Activated CD8-positive, alpha-beta memory T cell treated with anti-CD3 and anti-CD28 coated beads for 24 hours (primary cell): ENCODE results near the gene TOX2.
A peak's percentile ranks its signal among the peaks of the same experiment; 100 is the strongest.

Experiments used
- DNase-seq: peaks from one replicate; pipeline ENCODE4 v3.0.0-alpha.2; 2020

TOX2 gene

GRCh38 chr20:43982886-43983285 is 68.2 kb downstream of the TOX2 start:
- DNase-seq = no peak

GRCh38 chr20:43983359-43983758 is 68.7 kb downstream of the TOX2 start:
- peak; percentile 75 for DNase-seq

GRCh38 chr20:43983904-43984361 is 69.3 kb downstream of the TOX2 start:
- no peak for DNase-seq

- DNase-seq = no peak
Measured at GRCh38 chr20:43984587-43984986, 69.9 kb downstream of the TOX2 start.

DNA sequence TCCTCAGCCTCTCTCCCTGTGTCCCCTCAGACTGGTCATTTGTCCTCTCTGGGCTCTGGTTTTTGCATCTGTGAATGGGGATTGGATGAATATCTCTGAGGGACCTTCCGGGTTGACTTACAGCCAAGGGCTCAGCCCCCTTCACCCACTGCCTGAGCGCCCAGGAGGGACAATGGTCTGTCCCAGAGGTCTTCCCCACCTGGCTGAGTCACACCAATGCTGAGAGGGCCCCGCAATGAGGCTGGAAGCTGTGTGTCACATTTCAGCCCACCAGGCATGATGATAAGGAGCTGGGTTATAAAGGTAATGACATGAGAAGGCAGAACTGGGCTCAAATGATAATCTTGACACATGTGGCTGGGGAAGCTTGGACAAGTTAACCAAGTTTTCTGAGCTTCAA is 70.5 kb downstream of the TOX2 start:
- DNase-seq = no peak

- DNase-seq = no peak
Measured at GRCh38 chr20:43985608-43986316, 71.1 kb downstream of the TOX2 start.

GRCh38 chr20:43987018-43987417 is 72.4 kb downstream of the TOX2 start:
- DNase-seq = no peak

- no peak for DNase-seq
Measured at GRCh38 chr20:43987531-43987930, 72.9 kb downstream of the TOX2 start.

DNA sequence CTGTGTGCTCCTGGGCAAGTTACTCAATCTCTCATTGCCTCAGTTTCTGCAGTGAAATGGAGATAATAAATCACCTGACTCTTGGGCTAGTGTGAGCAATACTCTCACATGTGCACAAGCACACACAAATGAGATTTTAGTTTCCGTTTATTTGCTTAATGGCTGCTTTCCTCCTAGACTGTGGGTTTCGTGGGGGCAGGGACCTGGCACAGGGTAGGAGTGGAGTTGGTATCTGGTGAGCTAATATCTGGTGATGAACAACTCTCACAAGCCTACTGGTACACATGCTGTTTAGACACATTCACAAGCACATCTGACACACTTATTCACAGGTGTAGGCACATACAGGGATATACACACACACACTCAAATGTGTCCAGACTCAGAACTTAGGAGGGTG is 73.8 kb downstream of the TOX2 start:
- DNase-seq = no peak

- DNase-seq = no peak
Measured at GRCh38 chr20:43988867-43989266, 74.2 kb downstream of the TOX2 start.

GRCh38 chr20:43991261-43991660 is 76.6 kb downstream of the TOX2 start:
- no peak for DNase-seq

- DNase-seq = no peak
Measured at GRCh38 chr20:43991982-43992381, 77.3 kb downstream of the TOX2 start.

- peak; percentile 26 for DNase-seq
Measured at GRCh38 chr20:43992885-43993284, 78.2 kb downstream of the TOX2 start.

GRCh38 chr20:43993560-43993959 is 78.9 kb downstream of the TOX2 start:
- DNase-seq = peak; percentile 26

GRCh38 chr20:43994486-43995100 is 79.9 kb downstream of the TOX2 start:
- peak; percentile 26 for DNase-seq

GRCh38 chr20:43995645-43996044 is 81.0 kb downstream of the TOX2 start:
- no peak for DNase-seq

DNA sequence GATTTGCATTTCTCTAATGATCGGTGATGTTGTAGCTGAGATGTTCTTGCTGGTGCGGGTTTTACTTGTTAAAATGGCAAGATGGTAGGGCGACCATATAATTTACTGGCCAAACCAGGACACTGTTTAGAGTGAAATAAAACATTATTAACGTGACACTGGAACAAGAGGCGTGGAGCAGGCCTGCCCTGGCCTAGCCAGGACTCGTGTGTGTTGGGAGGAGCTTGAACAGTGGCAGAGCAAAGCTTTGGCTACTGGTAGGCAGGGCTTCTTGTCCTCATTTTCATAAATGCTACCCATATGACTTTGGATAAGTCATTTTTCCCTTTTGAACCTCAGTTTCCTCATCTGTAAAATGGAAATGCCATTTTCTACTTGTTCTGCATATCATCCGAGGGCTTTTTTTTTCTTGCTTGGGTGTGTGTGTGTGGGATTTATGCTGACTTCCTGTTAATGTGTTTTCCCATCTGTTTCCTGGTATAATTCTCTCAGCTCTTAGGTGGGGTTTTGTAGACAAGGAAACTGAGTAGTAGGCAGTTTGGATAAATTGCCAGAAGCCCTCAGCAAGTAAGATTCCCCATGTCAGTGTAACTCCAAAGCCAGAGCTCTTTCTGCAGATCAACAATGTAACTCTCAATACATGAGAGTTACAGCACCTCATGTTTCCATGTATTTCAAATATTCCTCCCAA is 81.7 kb downstream of the TOX2 start:
- DNase-seq = no peak

GRCh38 chr20:43999848-44000247 is 85.2 kb downstream of the TOX2 start:
- no peak for DNase-seq

DNA sequence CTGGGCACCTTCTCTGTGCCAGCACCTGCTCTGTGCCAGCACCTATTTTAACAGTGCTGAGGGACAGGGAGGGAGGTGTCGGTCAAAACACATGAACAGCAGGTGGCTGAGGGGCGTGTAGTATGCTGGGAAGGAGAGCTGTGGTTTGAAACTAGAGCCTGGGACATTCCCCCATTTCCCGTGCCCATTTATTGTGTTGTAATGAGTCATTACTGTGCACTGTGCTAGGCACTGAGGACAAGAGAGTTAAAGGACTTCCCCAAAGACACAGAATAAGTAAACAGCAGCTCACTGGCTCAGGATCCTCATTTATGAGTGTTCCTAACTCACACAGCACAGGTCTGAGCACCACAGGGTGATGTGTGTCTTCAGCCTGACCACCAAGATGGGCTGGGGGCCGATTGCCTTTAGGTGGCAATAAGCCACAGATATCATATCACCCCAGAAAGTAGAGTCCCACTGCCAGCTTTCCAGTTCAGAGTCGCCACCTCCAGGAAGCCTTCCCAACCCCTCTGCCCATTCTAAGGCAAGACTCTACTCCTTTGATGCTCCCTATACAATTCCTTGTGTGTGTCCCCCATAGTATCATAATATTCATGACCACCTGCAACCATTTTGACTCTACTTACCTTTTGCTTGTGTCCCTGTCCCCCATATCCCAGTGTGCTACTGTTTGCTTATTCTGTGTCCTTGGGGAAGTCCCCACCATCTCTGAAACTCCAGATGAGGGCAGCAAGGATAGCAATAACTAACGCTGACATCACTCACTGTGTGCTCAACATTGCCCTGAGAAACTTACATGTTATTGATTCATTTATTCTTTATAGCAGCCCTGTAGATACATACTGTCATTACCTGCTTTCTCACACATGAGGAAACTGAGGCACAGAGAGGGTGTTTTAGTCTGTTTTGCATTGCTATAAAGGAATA is 87.3 kb downstream of the TOX2 start:
- DNase-seq = peak; percentile 55

- peak; percentile 37 for DNase-seq
Measured at GRCh38 chr20:44002861-44003260, 88.2 kb downstream of the TOX2 start.

GRCh38 chr20:44003609-44004008 is 89.0 kb downstream of the TOX2 start:
- peak; percentile 42 for DNase-seq

DNA sequence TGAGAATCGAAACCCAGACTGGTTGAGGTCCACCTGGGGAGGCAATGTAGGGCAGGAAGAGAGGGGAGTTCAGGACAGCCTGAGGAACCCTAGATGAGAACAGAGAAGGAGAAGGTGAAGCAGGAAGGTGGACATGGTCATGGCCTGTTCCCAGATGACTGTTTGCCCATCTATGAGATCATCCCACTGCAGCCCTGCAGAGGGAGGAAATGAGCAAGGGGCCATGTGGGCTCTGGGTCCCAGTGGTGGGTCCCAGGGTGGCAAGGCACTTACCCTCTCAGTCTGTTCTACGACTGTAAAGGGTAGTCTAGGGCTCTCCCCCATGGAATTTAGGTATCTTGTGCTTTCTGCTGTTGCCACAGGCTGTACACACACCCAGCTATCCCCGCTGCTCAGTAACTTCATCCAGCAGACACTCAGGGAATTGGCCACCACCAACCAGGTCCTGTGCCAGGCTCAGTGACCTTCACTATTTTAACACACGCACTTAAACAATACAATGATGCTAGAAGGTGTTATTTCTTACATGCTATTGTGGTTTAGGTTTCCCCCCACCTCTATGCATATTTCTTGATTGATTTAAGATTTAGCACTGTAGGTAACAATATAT is 89.8 kb downstream of the TOX2 start:
- DNase-seq = peak; percentile 43

DNA sequence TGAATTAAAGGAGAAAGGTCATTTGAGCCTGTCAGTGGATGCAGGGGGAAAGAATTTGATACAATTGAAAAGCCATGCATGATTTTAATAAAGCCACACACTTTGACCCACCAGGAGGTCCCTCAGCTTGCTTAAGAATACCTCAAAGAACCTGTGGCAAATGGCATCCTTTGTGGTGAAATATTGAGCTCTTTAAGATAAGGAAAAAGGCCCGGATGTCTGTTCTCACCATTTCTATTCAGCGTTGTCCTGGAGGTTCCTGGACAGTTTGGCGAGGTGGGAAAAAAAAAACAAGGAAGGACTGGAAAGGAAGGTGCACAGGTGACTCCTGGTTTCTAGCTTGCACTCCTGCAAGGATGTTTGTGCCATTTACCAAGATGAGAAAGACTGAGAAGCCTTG is 91.0 kb downstream of the TOX2 start:
- peak; percentile 13 for DNase-seq
